ENCODE results near the gene TCAP. TPM values are rescaled to one million over a fixed set of nuclear protein-coding genes. Genes with fewer than 3 reads are reported as not detected.

Gene TCAP
- total and polyA plus RNA-seq, 2 experiments from 2014 or later = 0.61 to 2.1 TPM

GRCh38 chr17:39677542-39678339, 12.6 kb downstream of the TCAP start:
- Mint-ChIP-seq H3K27ac (no peak overlapping the region), H3K4me3 (no peak overlapping the region), H3K4me1 (peaks cover 25% of the 10 kb centered on the region), H3K27me3 (ENCODE audit: insufficient read depth, low read depth, poor library complexity) (peaks cover 27% of the 10 kb centered on the region), H3K9me3 (no peaks in the 10 kb centered on the region), H3K36me3 (ENCODE audit: low read depth) (peaks cover 21% of the 10 kb centered on the region)
- no peak overlapping the region for H2AFZ ChIP-seq
- DNase-seq (ENCODE audit: low spot score) = no peak
- TF ChIP-seq JUNB (IDR thresholded peaks at IDR 0.05; ENCODE audit: unreplicated experiment) (no peak), STAT1 (IDR thresholded peaks at IDR 0.05; ENCODE audit: unreplicated experiment) (no peak), EZH2phosphoT487 (IDR thresholded peaks at IDR 0.05; ENCODE audit: unreplicated experiment) (no peak), NANOG (IDR thresholded peaks at IDR 0.05; ENCODE audit: borderline replicate concordance) (no peak), ZNF114 (CRISPR knock-in tag; IDR thresholded peaks at IDR 0.05) (no peak), ZNF462 (CRISPR knock-in tag; IDR thresholded peaks at IDR 0.05) (no peak), CTCF (conservative IDR thresholded peaks at IDR 0.05; ENCODE audit: low read depth in 2 of 2) (no peak), EZH2 (IDR thresholded peaks at IDR 0.05; ENCODE audit: low read depth, unreplicated experiment) (no peak), CREB1 (CRISPR knock-in tag; IDR thresholded peaks at IDR 0.05; ENCODE audit: low read depth) (no peak), REST (IDR thresholded peaks at IDR 0.05; ENCODE audit: unreplicated experiment) (no peak), POLR2AphosphoS5 (IDR thresholded peaks at IDR 0.05; ENCODE audit: low read depth) (no peak), ZNF331 (CRISPR knock-in tag; IDR thresholded peaks at IDR 0.05; ENCODE audit: low read depth) (no peak)
- TF ChIP-seq, protein P1, sequence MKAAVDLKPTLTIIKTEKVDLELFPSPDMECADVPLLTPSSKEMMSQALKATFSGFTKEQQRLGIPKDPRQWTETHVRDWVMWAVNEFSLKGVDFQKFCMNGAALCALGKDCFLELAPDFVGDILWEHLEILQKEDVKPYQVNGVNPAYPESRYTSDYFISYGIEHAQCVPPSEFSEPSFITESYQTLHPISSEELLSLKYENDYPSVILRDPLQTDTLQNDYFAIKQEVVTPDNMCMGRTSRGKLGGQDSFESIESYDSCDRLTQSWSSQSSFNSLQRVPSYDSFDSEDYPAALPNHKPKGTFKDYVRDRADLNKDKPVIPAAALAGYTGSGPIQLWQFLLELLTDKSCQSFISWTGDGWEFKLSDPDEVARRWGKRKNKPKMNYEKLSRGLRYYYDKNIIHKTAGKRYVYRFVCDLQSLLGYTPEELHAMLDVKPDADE (IDR thresholded peaks at IDR 0.05) = no peak
- no peaks in the 10 kb centered on the region for H4K20me1 ChIP-seq (replicated peaks; ENCODE audit: insufficient read depth)
- H3K36me3 ChIP-seq (ENCODE audit: insufficient read depth) = no peaks in the 10 kb centered on the region
- H3K4me1 ChIP-seq (ENCODE audit: insufficient read depth) = 0 out of 2 replicates have a peak, but pooled peaks cover 5% of the 10 kb centered on the region
- H3K4me2 ChIP-seq = no peak overlapping the region
- H3K79me2 ChIP-seq (replicated peaks; ENCODE audit: insufficient read depth) = no peaks in the 10 kb centered on the region
- H3K9me2 ChIP-seq (ENCODE audit: insufficient read depth) = no peaks in the 10 kb centered on the region
- no peaks in the 10 kb centered on the region for H3F3A ChIP-seq (replicated peaks; ENCODE audit: low read depth)
- H3K27ac ChIP-seq (ENCODE audit: low read depth) = no peak overlapping the region
- H3K4me3 ChIP-seq = no peak overlapping the region
- ATAC-seq = no peak
- no peaks in the 10 kb centered on the region for H3K27me3 ChIP-seq (ENCODE audit: insufficient read depth)
